Testis (tissue), 2 donors: ENCODE data around the gene VLDLR.

Experiments
- POLR2A ChIP-seq: fragments of 450-650 bp; IDR thresholded peaks from one replicate; pipeline ENCODE4 v1.6.1; 2017; ENCODE audit warnings: antibody characterized with exemption, mild to moderate bottlenecking, moderate library complexity
- TF ChIP-seq, protein P1 (sequence below), 3 experiments: fragments of 450-650 bp in 2 of 3; fragments of 200-600 bp in 1 of 3; sonication (generic) in 1 of 3; IDR thresholded peaks; one replicate each; pipeline ENCODE4 v1.5.1; 2016 to 2019; ENCODE audit warnings: antibody characterized with exemption in 3 of 3, mild to moderate bottlenecking in 2 of 3, moderate library complexity in 1 of 3

DNA sequence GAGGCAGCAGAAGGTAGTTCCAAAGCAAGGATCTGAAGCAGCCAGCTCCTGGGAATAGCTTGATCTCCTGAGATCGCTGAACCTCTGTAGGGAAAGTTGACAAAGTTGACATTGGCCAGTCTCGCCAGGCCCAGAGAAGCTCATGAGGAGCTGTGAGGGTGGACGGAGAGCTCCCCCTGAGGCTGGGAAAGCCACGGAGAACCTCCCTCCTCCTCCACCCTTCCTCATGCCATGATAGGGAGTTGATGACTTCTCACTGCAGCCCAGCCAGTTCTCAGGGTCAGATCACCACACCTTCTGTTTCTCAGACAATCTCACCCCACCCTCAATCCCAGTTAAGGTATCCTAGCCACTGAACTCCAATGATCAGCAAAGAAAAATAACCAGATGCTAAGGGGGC lies 65.3 kb downstream of the VLDLR start:
- TF ChIP-seq, protein P1, sequence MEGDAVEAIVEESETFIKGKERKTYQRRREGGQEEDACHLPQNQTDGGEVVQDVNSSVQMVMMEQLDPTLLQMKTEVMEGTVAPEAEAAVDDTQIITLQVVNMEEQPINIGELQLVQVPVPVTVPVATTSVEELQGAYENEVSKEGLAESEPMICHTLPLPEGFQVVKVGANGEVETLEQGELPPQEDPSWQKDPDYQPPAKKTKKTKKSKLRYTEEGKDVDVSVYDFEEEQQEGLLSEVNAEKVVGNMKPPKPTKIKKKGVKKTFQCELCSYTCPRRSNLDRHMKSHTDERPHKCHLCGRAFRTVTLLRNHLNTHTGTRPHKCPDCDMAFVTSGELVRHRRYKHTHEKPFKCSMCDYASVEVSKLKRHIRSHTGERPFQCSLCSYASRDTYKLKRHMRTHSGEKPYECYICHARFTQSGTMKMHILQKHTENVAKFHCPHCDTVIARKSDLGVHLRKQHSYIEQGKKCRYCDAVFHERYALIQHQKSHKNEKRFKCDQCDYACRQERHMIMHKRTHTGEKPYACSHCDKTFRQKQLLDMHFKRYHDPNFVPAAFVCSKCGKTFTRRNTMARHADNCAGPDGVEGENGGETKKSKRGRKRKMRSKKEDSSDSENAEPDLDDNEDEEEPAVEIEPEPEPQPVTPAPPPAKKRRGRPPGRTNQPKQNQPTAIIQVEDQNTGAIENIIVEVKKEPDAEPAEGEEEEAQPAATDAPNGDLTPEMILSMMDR (IDR thresholded peaks at IDR 0.05) = no peak
- no peak for TF ChIP-seq POLR2A
